Measurements from ENCODE around the gene PCDHB13.

GRCh38 chr5:141261238-141261546 is 47.5 kb downstream of the PCDHB13 start:
- no peak for TF ChIP-seq CTCF (IDR thresholded peaks at IDR 0.05 in 4 of 5, conservative IDR thresholded peaks at IDR 0.05 in 1 of 5)
- no peak for TF ChIP-seq POLR2A (IDR thresholded peaks at IDR 0.05)
